ENCODE measurements around the gene PNP. TPM values are rescaled to one million over a fixed set of nuclear protein-coding genes. Genes with fewer than 3 reads are reported as not detected.

The PNP gene
- total and polyA plus RNA-seq, 2 donors = 29.8 to 50.7 TPM

DNA sequence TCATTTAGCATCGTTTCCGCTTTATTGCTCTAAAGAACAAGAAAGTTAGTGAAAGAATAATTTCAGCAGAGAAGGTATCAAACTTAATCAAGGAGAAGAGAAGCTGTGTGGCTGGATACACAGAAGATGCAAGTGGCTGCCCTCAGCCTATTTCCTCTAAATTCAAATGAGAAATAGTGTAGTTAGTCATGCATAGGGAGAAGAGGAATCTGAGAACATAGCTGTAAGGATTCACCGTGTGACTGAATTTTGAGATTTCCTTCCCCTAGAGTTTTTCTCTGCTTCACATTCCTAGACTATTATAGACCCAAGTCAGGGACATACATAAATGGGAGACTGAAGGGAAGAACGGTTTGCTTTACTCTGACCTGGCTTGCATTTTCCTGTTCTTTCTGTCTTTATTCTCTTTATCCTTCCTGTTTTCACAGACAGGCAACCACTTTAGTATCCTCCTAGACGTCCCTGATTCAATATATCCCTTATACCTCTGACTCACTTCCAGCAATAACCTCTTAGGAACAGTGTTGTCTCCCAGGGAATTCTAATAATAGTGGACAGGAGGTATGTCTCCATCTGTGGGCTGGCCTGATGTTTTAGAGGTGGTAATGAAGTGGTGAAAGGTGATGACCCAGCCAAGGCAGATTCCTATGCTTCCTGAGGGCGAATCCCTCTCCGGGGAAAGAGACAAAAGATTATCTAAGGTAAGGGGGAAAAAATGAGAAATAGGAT lies 43.1 kb downstream of the PNP start:
- Histone ChIP-seq H3K27ac (ENCODE audit: low read depth in 1 of 2, low read length in 1 of 2) (no peak overlapping the region), H3K4me3 (ENCODE audit: low read length in 2 of 2) (no peak overlapping the region), H3K36me3 (ENCODE audit: control insufficient read depth in 2 of 2, insufficient read depth in 2 of 2, low read length in 1 of 2) (no peaks in the 10 kb centered on the region), H3K4me1 (ENCODE audit: control insufficient read depth in 2 of 2, insufficient read depth in 2 of 2, low read length in 2 of 2) (no peaks in the 10 kb centered on the region), H3K27me3 (ENCODE audit: control insufficient read depth in 2 of 2, insufficient read depth in 1 of 2, low read length in 1 of 2) (no peaks in the 10 kb centered on the region), H3K9me3 (ENCODE audit: control insufficient read depth in 2 of 2, insufficient read depth in 1 of 2, low read length in 1 of 2) (no peaks in the 10 kb centered on the region)
- 71% methylated on average over 7 of the region's 7 CpGs for WGBS
- DNase-seq (ENCODE audit: low read depth in 6 of 9, low spot score in 9 of 9) = no peak

DNA sequence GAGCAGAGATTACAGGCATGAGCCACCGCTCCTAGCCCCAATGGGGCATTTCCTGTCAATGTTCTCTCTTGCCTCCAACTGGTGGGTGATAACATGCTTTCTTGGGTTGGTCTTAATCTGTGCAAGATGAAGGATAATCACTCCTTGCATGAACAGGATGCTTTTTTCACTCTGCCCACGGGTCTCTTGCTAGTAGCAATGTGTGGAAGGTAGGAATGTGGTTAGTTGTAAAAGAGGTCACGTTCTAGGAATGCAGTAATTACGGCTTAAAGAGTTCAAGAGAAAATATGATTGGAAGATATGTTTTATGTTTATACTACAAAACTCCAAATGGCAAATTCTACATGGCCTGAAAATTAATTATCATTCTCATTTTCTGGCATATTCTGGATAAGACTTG lies 46.6 kb downstream of the PNP start:
- 95% methylated on average over 4 of the region's 4 CpGs for WGBS
- no peaks in the 10 kb centered on the region for H3K9me3 ChIP-seq (ENCODE audit: control insufficient read depth in 2 of 2, insufficient read depth in 1 of 2, low read length in 1 of 2)

DNA sequence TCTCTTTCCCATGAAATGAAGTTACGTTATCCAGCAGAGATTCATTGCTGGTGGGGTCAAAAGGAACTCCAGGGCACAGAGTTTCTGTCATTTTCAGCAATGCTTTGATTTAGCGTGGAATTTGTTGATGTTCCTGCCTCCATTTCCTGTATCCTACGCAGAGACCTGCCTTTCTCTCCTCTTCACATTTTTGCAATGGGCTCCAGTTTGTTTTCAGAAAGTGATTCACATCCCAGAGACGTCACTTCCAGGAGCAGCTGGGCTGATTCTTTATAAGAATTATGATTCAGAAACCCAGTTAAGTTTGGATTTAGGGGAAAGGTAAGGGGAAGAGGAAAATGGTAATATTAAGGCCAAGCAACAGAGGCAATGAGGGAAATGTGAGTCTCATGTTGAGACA lies 47.7 kb downstream of the PNP start:
- H3K27ac ChIP-seq (ENCODE audit: low read depth in 1 of 2, low read length in 1 of 2) = no peak overlapping the region
- H3K9me3 ChIP-seq (ENCODE audit: control insufficient read depth in 2 of 2, insufficient read depth in 1 of 2, low read length in 1 of 2) = no peaks in the 10 kb centered on the region
- no peaks in the 10 kb centered on the region for H3K4me1 ChIP-seq (ENCODE audit: control insufficient read depth in 2 of 2, insufficient read depth in 2 of 2, low read length in 2 of 2)
- WGBS = 94% methylated on average over 4 of the region's 4 CpGs
- DNase-seq (ENCODE audit: low read depth in 6 of 9, low spot score in 9 of 9) = no peak
- H3K4me3 ChIP-seq (ENCODE audit: low read length in 2 of 2) = no peak overlapping the region
- no peaks in the 10 kb centered on the region for H3K27me3 ChIP-seq (ENCODE audit: control insufficient read depth in 2 of 2, insufficient read depth in 1 of 2, low read length in 1 of 2)
- no peaks in the 10 kb centered on the region for H3K36me3 ChIP-seq (ENCODE audit: control insufficient read depth in 2 of 2, insufficient read depth in 2 of 2, low read length in 1 of 2)

More for the DNA sequence above, 46.6 kb downstream of the PNP start:
- Histone ChIP-seq H3K27me3 (ENCODE audit: control insufficient read depth in 2 of 2, insufficient read depth in 1 of 2, low read length in 1 of 2) (no peaks in the 10 kb centered on the region), H3K27ac (ENCODE audit: low read depth in 1 of 2, low read length in 1 of 2) (no peak overlapping the region), H3K4me3 (ENCODE audit: low read length in 2 of 2) (no peak overlapping the region), H3K36me3 (ENCODE audit: control insufficient read depth in 2 of 2, insufficient read depth in 2 of 2, low read length in 1 of 2) (no peaks in the 10 kb centered on the region), H3K4me1 (ENCODE audit: control insufficient read depth in 2 of 2, insufficient read depth in 2 of 2, low read length in 2 of 2) (no peaks in the 10 kb centered on the region)
- DNase-seq (ENCODE audit: low read depth in 6 of 9, low spot score in 9 of 9) = no peak

DNA sequence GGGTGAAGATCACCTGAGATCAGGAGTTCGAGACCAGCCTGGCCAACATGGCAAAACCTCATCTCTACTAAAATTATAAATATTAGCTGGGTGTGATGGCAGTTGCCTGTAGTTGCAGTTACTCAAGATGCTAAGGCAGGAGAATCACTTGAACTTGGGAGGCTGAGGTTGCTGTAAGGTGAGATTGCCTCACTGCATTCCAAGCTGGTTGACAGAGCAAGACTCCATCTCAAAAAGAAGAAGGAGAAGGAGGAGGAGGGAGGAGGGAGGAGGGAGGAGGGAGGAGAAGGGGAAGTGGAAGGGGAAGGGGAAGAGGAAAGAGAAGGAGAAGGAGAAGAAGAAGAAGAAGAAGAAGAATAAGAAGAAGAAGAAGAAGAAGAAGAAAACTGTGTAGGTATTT lies 53.1 kb downstream of the PNP start:
- Histone ChIP-seq H3K9me3 (ENCODE audit: control insufficient read depth in 2 of 2, insufficient read depth in 1 of 2, low read length in 1 of 2) (no peaks in the 10 kb centered on the region), H3K27me3 (ENCODE audit: control insufficient read depth in 2 of 2, insufficient read depth in 1 of 2, low read length in 1 of 2) (no peaks in the 10 kb centered on the region), H3K27ac (ENCODE audit: low read depth in 1 of 2, low read length in 1 of 2) (no peak overlapping the region), H3K4me3 (ENCODE audit: low read length in 2 of 2) (no peak overlapping the region), H3K4me1 (ENCODE audit: control insufficient read depth in 2 of 2, insufficient read depth in 2 of 2, low read length in 2 of 2) (no peaks in the 10 kb centered on the region), H3K36me3 (ENCODE audit: control insufficient read depth in 2 of 2, insufficient read depth in 2 of 2, low read length in 1 of 2) (no peaks in the 10 kb centered on the region)
- WGBS = 93% methylated on average over 1 of the region's 1 CpG
- DNase-seq (ENCODE audit: low read depth in 6 of 9, low spot score in 9 of 9) = no peak

DNA sequence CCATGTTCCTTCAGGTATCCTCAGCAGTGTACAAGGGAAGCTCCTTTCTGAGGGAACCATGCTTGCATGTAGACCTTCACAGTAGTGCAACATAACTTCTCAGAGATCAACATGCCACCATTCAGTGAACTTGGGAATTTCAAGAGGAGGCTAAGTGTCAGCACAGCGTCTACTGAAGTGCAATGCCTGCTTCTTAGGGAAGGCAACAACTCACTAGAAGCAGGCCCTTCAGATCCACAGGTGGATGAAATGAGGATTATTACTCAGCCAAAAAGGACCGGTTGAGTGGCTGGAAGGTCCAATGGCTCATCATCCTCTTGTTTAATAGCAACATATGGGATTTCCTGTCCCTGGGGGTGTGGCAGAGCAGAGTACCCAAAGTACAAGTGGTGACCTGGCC lies 54.8 kb downstream of the PNP start:
- H3K27me3 ChIP-seq (ENCODE audit: control insufficient read depth in 2 of 2, insufficient read depth in 1 of 2, low read length in 1 of 2) = no peaks in the 10 kb centered on the region
- H3K9me3 ChIP-seq (ENCODE audit: control insufficient read depth in 2 of 2, insufficient read depth in 1 of 2, low read length in 1 of 2) = no peaks in the 10 kb centered on the region
- no peak for DNase-seq (ENCODE audit: low read depth in 6 of 9, low spot score in 9 of 9)
- H3K27ac ChIP-seq (ENCODE audit: low read depth in 1 of 2, low read length in 1 of 2) = no peak overlapping the region
- H3K4me1 ChIP-seq (ENCODE audit: control insufficient read depth in 2 of 2, insufficient read depth in 2 of 2, low read length in 2 of 2) = no peaks in the 10 kb centered on the region
- H3K4me3 ChIP-seq (ENCODE audit: low read length in 2 of 2) = no peak overlapping the region
- no peaks in the 10 kb centered on the region for H3K36me3 ChIP-seq (ENCODE audit: control insufficient read depth in 2 of 2, insufficient read depth in 2 of 2, low read length in 1 of 2)
- WGBS = 99% methylated on average over 2 of the region's 2 CpGs

Other genes starting within 250 kb of the PNP start
- gene OR11H6, start 245.7 kb upstream of the PNP start, total RNA-seq = not detected
- gene OR11H6, start 245.7 kb upstream of the PNP start, polyA plus RNA-seq = not detected
- not detected for gene OR11H7, start 240.4 kb upstream of the PNP start, total RNA-seq
- gene OR11H7, start 240.4 kb upstream of the PNP start, polyA plus RNA-seq = not detected
- not detected for gene OR11H4, start 230.1 kb upstream of the PNP start, total RNA-seq
- gene OR11H4, start 230.1 kb upstream of the PNP start, polyA plus RNA-seq = not detected
- gene TTC5, start 163.5 kb upstream of the PNP start, total RNA-seq = 15.7 TPM
- 7.2 TPM for gene TTC5, start 163.5 kb upstream of the PNP start, polyA plus RNA-seq
- gene CCNB1IP1, start 136.1 kb upstream of the PNP start, total RNA-seq = 37.9 TPM
- 58.6 TPM for gene CCNB1IP1, start 136.1 kb upstream of the PNP start, polyA plus RNA-seq
- 17.0 TPM for gene PARP2, start 125.8 kb upstream of the PNP start, total RNA-seq
- 12.7 TPM for gene PARP2, start 125.8 kb upstream of the PNP start, polyA plus RNA-seq
- 15.4 TPM for gene TEP1, start 55.9 kb upstream of the PNP start, total RNA-seq
- 34.5 TPM for gene TEP1, start 55.9 kb upstream of the PNP start, polyA plus RNA-seq
- gene KLHL33, start 33.2 kb upstream of the PNP start, total RNA-seq = 0.80 TPM
- gene KLHL33, start 33.2 kb upstream of the PNP start, polyA plus RNA-seq = 0.64 TPM
- gene OSGEP, start 14.6 kb upstream of the PNP start, total RNA-seq = 34.8 TPM
- 96.8 TPM for gene OSGEP, start 14.6 kb upstream of the PNP start, polyA plus RNA-seq
- 159 TPM for gene APEX1, start 14.2 kb upstream of the PNP start, total RNA-seq
- 128 TPM for gene APEX1, start 14.2 kb upstream of the PNP start, polyA plus RNA-seq
- 18.6 TPM for gene PIP4P1, start 8.0 kb upstream of the PNP start, total RNA-seq
- gene PIP4P1, start 8.0 kb upstream of the PNP start, polyA plus RNA-seq = 53.2 TPM
- 0.09 TPM for gene RNASE10, start 36.1 kb downstream of the PNP start, total RNA-seq
- gene RNASE10, start 36.1 kb downstream of the PNP start, polyA plus RNA-seq = 0.09 TPM
- gene RNASE9, start 91.6 kb downstream of the PNP start, total RNA-seq = not detected
- gene RNASE9, start 91.6 kb downstream of the PNP start, polyA plus RNA-seq = 0.02 TPM
- gene RNASE11, start 118.6 kb downstream of the PNP start, total RNA-seq = not detected
- gene RNASE11, start 118.6 kb downstream of the PNP start, polyA plus RNA-seq = 0.02 TPM
- not detected for gene RNASE12, start 122.0 kb downstream of the PNP start, total RNA-seq
- not detected for gene RNASE12, start 122.0 kb downstream of the PNP start, polyA plus RNA-seq
- not detected for gene OR6S1, start 172.3 kb downstream of the PNP start, total RNA-seq
- gene OR6S1, start 172.3 kb downstream of the PNP start, polyA plus RNA-seq = not detected
- 1.7 TPM for gene RNASE4, start 215.2 kb downstream of the PNP start, total RNA-seq
- gene RNASE4, start 215.2 kb downstream of the PNP start, polyA plus RNA-seq = 25.4 TPM
- gene ANG, start 219.4 kb downstream of the PNP start, total RNA-seq = 0.99 TPM
- 9.1 TPM for gene ANG, start 219.4 kb downstream of the PNP start, polyA plus RNA-seq

Measured in thymus (tissue), 11 donors.